Fibroblast of villous mesenchyme (primary cell): ENCODE results near the gene TMEM181. TPM values are rescaled to one million over a fixed set of nuclear protein-coding genes. Genes with fewer than 3 reads are reported as not detected.

Source experiments
- DNase-seq: peaks from one replicate; pipeline ENCODE4 v3.0.0-alpha.2; 2010; ENCODE audit warnings: low read depth
- H3K4me3 ChIP-seq: 2 replicates; pipeline ENCODE4 v1.5.1; 2011; ENCODE audit warnings: low read depth, mild to moderate bottlenecking, low read length
- CTCF ChIP-seq: IDR thresholded peaks from 2 replicates; pipeline ENCODE4 v1.5.1; 2012; ENCODE audit warnings: low read depth, mild to moderate bottlenecking, low read length; ENCODE audit not compliant: insufficient read depth
- total RNA-seq: library from RNA; depleted of rRNA; stranded (reverse); fragments of >200 nt; gene quantifications from 2 replicates; pipeline ENCODE4 v1.2.3, GENCODE V29; 2012

TMEM181 gene
- total RNA-seq, 1 donor = 58.3 TPM

- no peak for DNase-seq
- H3K4me3 ChIP-seq = no peak overlapping the region
- TF ChIP-seq CTCF = no peak
Measured at GRCh38 chr6:158565122-158565429, 5.2 kb downstream of the TMEM181 start.

GRCh38 chr6:158565482-158566040 lies 5.7 kb downstream of the TMEM181 start:
- H3K4me3 ChIP-seq = no peak overlapping the region
- DNase-seq = no peak
- TF ChIP-seq CTCF = no peak

- no peak overlapping the region for H3K4me3 ChIP-seq
- no peak for DNase-seq
- TF ChIP-seq CTCF = no peak
Measured at GRCh38 chr6:158566207-158566818, 6.4 kb downstream of the TMEM181 start.

GRCh38 chr6:158567152-158567551 lies 7.3 kb downstream of the TMEM181 start:
- H3K4me3 ChIP-seq = no peak overlapping the region
- TF ChIP-seq CTCF = no peak
- no peak for DNase-seq

- H3K4me3 ChIP-seq = no peak overlapping the region
- TF ChIP-seq CTCF = no peak
- no peak for DNase-seq
Measured at GRCh38 chr6:158567871-158568401, 8.0 kb downstream of the TMEM181 start.

- no peak overlapping the region for H3K4me3 ChIP-seq
- DNase-seq = no peak
- no peak for TF ChIP-seq CTCF
Measured at GRCh38 chr6:158568549-158568948, 8.7 kb downstream of the TMEM181 start.

GRCh38 chr6:158569036-158569435 lies 9.1 kb downstream of the TMEM181 start:
- no peak overlapping the region for H3K4me3 ChIP-seq
- no peak for TF ChIP-seq CTCF
- DNase-seq = no peak
